HCT116 (cell line): Measurements from ENCODE around the gene AAMP. TPM values are rescaled to one million over a fixed set of nuclear protein-coding genes. Genes with fewer than 3 reads are reported as not detected.

Source experiments
- ATAC-seq: fragments of 200-7000 bp; cut with Tn5 transposase; 2 replicates; pipeline ENCODE4 v1.9.1; 2020; ENCODE audit warnings: mild to moderate bottlenecking, moderate library complexity
- BruUV-seq: library from RNA; stranded (reverse); fragments of 400-500 nt; replicated peaks from 2 replicates; lab custom pipeline; 2021; lab: Mats Ljungman, UMichigan
- CTCF ChIA-PET: fragments of 300-600 bp; sonication (Branson Sonifier 250); formaldehyde crosslinking; loops from one replicate; lab custom pipeline; 2021; ENCODE audit warnings: antibody characterized with exemption; lab: Charles Lee
- POLR2A ChIA-PET: fragments of 300-600, 350-600 bp; sonication (Branson Sonifier 250); formaldehyde crosslinking; loops from one replicate; lab custom pipeline; 2021; ENCODE audit warnings: antibody characterized with exemption; lab: Charles Lee
- RAD21 ChIA-PET, 2 experiments: fragments of 300-600 bp; sonication (Branson Sonifier 250); formaldehyde crosslinking; loops; one replicate each; lab custom pipeline; 2023; ENCODE audit warnings: low total read pairs in 2 of 2; ENCODE audit not compliant: uncharacterized antibody in 2 of 2, unreplicated experiment in 2 of 2, low non-redundant PET in 1 of 2; lab: Charles Lee
- DNase-seq: peaks from one replicate; pipeline ENCODE4 v3.0.0-alpha.2; 2010; ENCODE audit warnings: low read depth, low spot score
- H2AFZ ChIP-seq: fragments of 200-600 bp; shearing (Covaris generic), sonication (generic); 2 replicates; pipeline ENCODE4 v1.6.1; 2017; ENCODE audit warnings: low read depth, mixed run types, mixed read lengths, antibody characterized with exemption, low read length; ENCODE audit not compliant: poor library complexity, severe bottlenecking
- H3K27ac ChIP-seq: 2 replicates; pipeline ENCODE4 v1.5.1; 2012; ENCODE audit warnings: low read depth, low read length
- H3K27me3 ChIP-seq: fragments of 200-600 bp; sonication (generic); 2 replicates; pipeline ENCODE4 v1.6.1; 2016; ENCODE audit warnings: mixed run types, low read length, mixed read lengths; ENCODE audit not compliant: insufficient read depth
- H3K36me3 ChIP-seq, 2 experiments: fragments of 200-500 bp in 1 of 2; fragments of 200-600 bp in 1 of 2; sonication (Bioruptor generic) in 1 of 2; sonication (generic) in 1 of 2; 2 replicates each; pipeline versions ENCODE4 v1.5.1 to v1.6.1; 2014 to 2016; ENCODE audit warnings: low read length in 2 of 2, inconsistent platforms in 1 of 2, mixed read lengths in 1 of 2, mixed run types in 1 of 2; ENCODE audit not compliant: insufficient read depth in 2 of 2, control insufficient read depth in 1 of 2
- H3K4me1 ChIP-seq, 2 experiments: fragments of 200-600 bp in 1 of 2; sonication (generic) in 1 of 2; 2 replicates each; pipeline versions ENCODE4 v1.5.1 to v1.6.1; 2012 to 2017; ENCODE audit warnings: low read length in 2 of 2, inconsistent platforms in 1 of 2, mild to moderate bottlenecking in 1 of 2, mixed read lengths in 1 of 2, mixed run types in 1 of 2, moderate library complexity in 1 of 2; ENCODE audit not compliant: insufficient read depth in 2 of 2, control insufficient read depth in 1 of 2
- H3K4me2 ChIP-seq: fragments of 200-600 bp; sonication (generic); 2 replicates; pipeline ENCODE4 v1.6.1; 2017; ENCODE audit warnings: mixed run types, low read length, mixed read lengths
- H3K4me3 ChIP-seq, 2 experiments: fragments of 200-600 bp in 1 of 2; sonication (generic) in 1 of 2; replicated peaks in 1 of 2; 2 replicates each; pipeline ENCODE4 v1.5.1; 2011 to 2016; ENCODE audit warnings: low read length in 2 of 2, control low read depth in 1 of 2, low read depth in 1 of 2, mild to moderate bottlenecking in 1 of 2, mixed read lengths in 1 of 2, mixed run types in 1 of 2
- H3K79me2 ChIP-seq: fragments of 200-600 bp; sonication (generic); 2 replicates; pipeline ENCODE4 v1.6.1; 2017; ENCODE audit warnings: mild to moderate bottlenecking, mixed run types, low read length, moderate library complexity, mixed read lengths; ENCODE audit not compliant: insufficient read depth
- H3K9ac ChIP-seq: fragments of 200-600 bp; sonication (generic); 2 replicates; pipeline ENCODE4 v1.6.1; 2016; ENCODE audit warnings: low read length, mixed read lengths
- H3K9me2 ChIP-seq: fragments of 200-600 bp; sonication (generic), shearing (Covaris generic); 2 replicates; pipeline ENCODE4 v1.6.1; 2017; ENCODE audit warnings: mixed run types, mild to moderate bottlenecking, moderate library complexity; ENCODE audit not compliant: insufficient read depth
- H3K9me3 ChIP-seq, 2 experiments: fragments of 200-500 bp in 1 of 2; fragments of 200-600 bp in 1 of 2; sonication (Bioruptor generic) in 1 of 2; sonication (generic) in 1 of 2; 2 replicates each; pipeline ENCODE4 v1.6.1; 2014 to 2017; ENCODE audit warnings: low read length in 2 of 2, mixed read lengths in 2 of 2, inconsistent platforms in 1 of 2, low read depth in 1 of 2, mild to moderate bottlenecking in 1 of 2, mixed run types in 1 of 2, moderate library complexity in 1 of 2; ENCODE audit not compliant: control insufficient read depth in 1 of 2, insufficient read depth in 1 of 2
- H4K20me1 ChIP-seq: fragments of 200-600 bp; sonication (generic), shearing (Covaris generic); 2 replicates; pipeline ENCODE4 v1.6.1; 2017; ENCODE audit warnings: mixed run types, mild to moderate bottlenecking, moderate library complexity; ENCODE audit not compliant: insufficient read depth
- CEBPB ChIP-seq: IDR thresholded peaks from 2 replicates; pipeline ENCODE4 v1.6.1; 2012; ENCODE audit warnings: low read depth
- EGR1 ChIP-seq: IDR thresholded peaks from 2 replicates; pipeline ENCODE4 v1.6.1; 2012; ENCODE audit warnings: low read depth
- ELF1 ChIP-seq: IDR thresholded peaks from 2 replicates; pipeline ENCODE4 v1.6.1; 2012; ENCODE audit warnings: low read depth, borderline replicate concordance
- EZH2 ChIP-seq: fragments of 200-600 bp; sonication (generic); IDR thresholded peaks from 2 replicates; pipeline ENCODE4 v1.6.1; 2017; ENCODE audit warnings: antibody characterized with exemption, mixed run types
- EZH2phosphoT487 ChIP-seq: fragments of 200-600 bp; IDR thresholded peaks from 2 replicates; pipeline ENCODE4 v1.6.1; 2018; ENCODE audit warnings: antibody characterized with exemption, borderline replicate concordance
- FOSL1 ChIP-seq: IDR thresholded peaks from 2 replicates; pipeline ENCODE4 v1.6.1; 2012; ENCODE audit warnings: low read depth
- POLR2A ChIP-seq: IDR thresholded peaks from 2 replicates; pipeline ENCODE4 v1.7.0; 2011; ENCODE audit warnings: borderline replicate concordance; ENCODE audit not compliant: insufficient read depth, insufficient read length; ENCODE audit errors: extremely low read depth
- POLR2AphosphoS5 ChIP-seq: IDR thresholded peaks from 2 replicates; pipeline ENCODE4 v1.6.1; 2011; ENCODE audit warnings: mild to moderate bottlenecking, low read depth, low read length, moderate library complexity
- RAD21 ChIP-seq: IDR thresholded peaks from 2 replicates; pipeline ENCODE4 v1.6.1; 2012; ENCODE audit warnings: low read depth, mild to moderate bottlenecking
- SIN3A ChIP-seq: IDR thresholded peaks from 2 replicates; pipeline ENCODE4 v1.6.1; 2012; ENCODE audit warnings: low read depth
- SP1 ChIP-seq: IDR thresholded peaks from 2 replicates; pipeline ENCODE4 v1.6.1; 2012; ENCODE audit warnings: low read depth
- TCF7L2 ChIP-seq: IDR thresholded peaks from 2 replicates; pipeline ENCODE4 v1.7.0; 2011; ENCODE audit warnings: borderline replicate concordance, inconsistent platforms; ENCODE audit not compliant: insufficient read depth, insufficient read length; ENCODE audit errors: extremely low read depth
- ZBTB33 ChIP-seq: IDR thresholded peaks from 2 replicates; pipeline ENCODE4 v1.6.1; 2011; ENCODE audit warnings: mild to moderate bottlenecking, low read length, moderate library complexity; ENCODE audit not compliant: insufficient replicate concordance; ENCODE audit errors: extremely low read depth
- ZNF274 ChIP-seq: fragments of 200-500 bp; sonication (Bioruptor generic); IDR thresholded peaks from 2 replicates; pipeline ENCODE4 v1.6.1; 2014; ENCODE audit warnings: mild to moderate bottlenecking, low read depth, low read length, inconsistent platforms
- intact Hi-C: fragments of 100-400 bp; cut with micrococcal nuclease; formaldehyde crosslinking; loops from 2 replicates; pipeline ENCODE4 v1.10.0; 2022
- total RNA-seq: library from RNA; stranded (reverse); gene quantifications from one replicate; pipeline ENCODE4 v1.2.1, GENCODE V29; 2021; ENCODE audit not compliant: unreplicated experiment
- TF ChIP-seq, protein P1 (sequence below): IDR thresholded peaks from 2 replicates; pipeline ENCODE4 v1.6.1; 2012

The AAMP gene
- total RNA-seq, 1 experiment from 2014 or later, result 111 TPM

GRCh38 chr2:218264773-218265561 is 5.0 kb downstream of the AAMP start:
- ChIA-PET RAD21 (no interaction called here), CTCF (no interaction called here), POLR2A (no interaction called here)
- Histone ChIP-seq H3K36me3 (peaks cover 12 to 14% of the 10 kb centered on the region in 2 experiments; a peak in 3 of 4 replicates), H2AFZ (no peak overlapping the region), H3K79me2 (peaks cover 11% of the 10 kb centered on the region), H3K4me2 (no peak overlapping the region), H4K20me1 (no peaks in the 10 kb centered on the region), H3K9me2 (no peaks in the 10 kb centered on the region), H3K9me3 (no peaks in the 10 kb centered on the region), H3K4me1 (peaks cover 0 to 12% of the 10 kb centered on the region in 2 experiments; a peak in 1 of 4 replicates), H3K4me3 (no peak overlapping the region), H3K27me3 (no peaks in the 10 kb centered on the region), H3K9ac (no peak overlapping the region), H3K27ac (no peak overlapping the region)
- ATAC-seq, result no peak
- intact Hi-C loops, result no loop called here
- no peak for DNase-seq
- TF ChIP-seq SIN3A (no peak), SP1 (no peak), ZBTB33 (no peak), ELF1 (no peak), EGR1 (no peak), POLR2A (no peak), ZNF274 (no peak), CEBPB (no peak), RAD21 (no peak), EZH2 (no peak), EZH2phosphoT487 (no peak), FOSL1 (no peak), POLR2AphosphoS5 (no peak), TCF7L2 (no peak)
- TF ChIP-seq, protein P1, sequence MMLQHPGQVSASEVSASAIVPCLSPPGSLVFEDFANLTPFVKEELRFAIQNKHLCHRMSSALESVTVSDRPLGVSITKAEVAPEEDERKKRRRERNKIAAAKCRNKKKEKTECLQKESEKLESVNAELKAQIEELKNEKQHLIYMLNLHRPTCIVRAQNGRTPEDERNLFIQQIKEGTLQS, result no peak
- no TSS peak for BruUV-seq
